ENCODE measurements around the gene PPIL6. TPM values are rescaled to one million over a fixed set of nuclear protein-coding genes. Genes with fewer than 3 reads are reported as not detected.

The PPIL6 gene
- total RNA-seq, 4 donors from 2014 or later, result 1.2 to 16.5 (median 4.8) TPM

DNA sequence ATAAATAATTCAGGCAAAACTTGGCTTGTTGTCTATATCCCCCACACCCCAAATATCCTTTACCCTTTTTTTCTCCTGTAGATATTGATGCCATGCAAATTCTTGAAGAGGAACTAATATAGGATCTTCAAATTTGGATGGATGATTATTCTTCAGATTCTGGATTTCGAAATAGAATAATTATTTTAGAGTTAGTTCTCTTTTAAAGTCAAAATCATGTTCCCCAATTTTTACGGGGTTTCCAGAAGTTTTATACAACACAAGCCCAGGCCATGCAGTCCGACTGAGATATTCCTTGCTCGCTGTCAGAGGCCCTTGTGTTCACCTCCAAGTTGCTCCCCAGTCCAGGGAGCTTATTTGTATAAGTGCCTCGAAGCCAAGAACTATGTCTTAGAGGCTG lies 4.4 kb downstream of the PPIL6 start:
- Histone ChIP-seq H3K4me3 (no peak overlapping the region), H3K36me3 (peaks cover 0 to 17% (median 0%) of the 10 kb centered on the region in 3 donors), H3K4me1 (peaks cover 0 to 11% (median 3%) of the 10 kb centered on the region in 4 donors), H3K27me3 (no peaks in the 10 kb centered on the region), H3K27ac (no peak overlapping the region), H3K9me3 (no peaks in the 10 kb centered on the region)
- WGBS, 2 donors, result 90 to 95% methylated on average over 5 of the region's 5 CpGs
- TF ChIP-seq EP300 (IDR thresholded peaks at IDR 0.05) (no peak), CTCF (IDR thresholded peaks at IDR 0.05) (no peak), POLR2A (IDR thresholded peaks at IDR 0.05) (no peak)
- no peak for DNase-seq (ENCODE audit: low spot score in 2 of 2)

GRCh38 chr6:109434456-109434855 lies 6.0 kb downstream of the PPIL6 start:
- Histone ChIP-seq H3K4me3 (no peak overlapping the region), H3K27me3 (no peaks in the 10 kb centered on the region), H3K27ac (no peak overlapping the region), H3K9me3 (no peaks in the 10 kb centered on the region), H3K4me1 (peaks cover 0 to 5% (median 2%) of the 10 kb centered on the region in 4 donors), H3K36me3 (peaks cover 0 to 17% (median 0%) of the 10 kb centered on the region in 3 donors)
- WGBS, 2 donors, result 39 to 43% methylated on average over 2 of the region's 2 CpGs
- TF ChIP-seq POLR2A (IDR thresholded peaks at IDR 0.05), result no peak
- TF ChIP-seq EP300 (IDR thresholded peaks at IDR 0.05), result no peak
- no peak for TF ChIP-seq CTCF (IDR thresholded peaks at IDR 0.05)
- no peak for DNase-seq (ENCODE audit: low spot score in 2 of 2)

DNA sequence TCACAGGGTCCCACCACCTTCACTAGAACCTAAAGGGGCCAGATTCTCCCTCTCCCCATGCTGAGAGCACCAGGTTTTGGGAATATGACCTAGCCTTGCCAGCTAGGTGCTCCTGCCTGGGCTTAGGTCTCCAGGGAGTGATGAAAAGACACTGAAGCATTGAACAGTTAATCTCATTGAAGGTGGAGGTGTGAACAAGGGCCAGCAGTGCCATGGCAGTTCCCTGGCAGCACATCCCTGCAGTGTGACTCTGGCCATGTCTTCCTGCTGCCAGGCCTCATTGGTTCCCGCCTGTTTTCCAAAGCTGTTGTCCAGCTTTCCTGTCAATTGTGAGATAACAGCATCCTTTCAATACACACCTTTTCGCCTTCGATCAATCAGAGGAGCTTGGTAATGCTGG lies 10.9 kb downstream of the PPIL6 start:
- Histone ChIP-seq H3K4me1 (peaks cover 0 to 9% (median 4%) of the 10 kb centered on the region in 4 donors), H3K9me3 (no peaks in the 10 kb centered on the region), H3K36me3 (peaks cover 0 to 5% (median 0%) of the 10 kb centered on the region in 3 donors), H3K4me3 (no peak overlapping the region), H3K27me3 (no peaks in the 10 kb centered on the region), H3K27ac (no peak overlapping the region)
- TF ChIP-seq POLR2A (IDR thresholded peaks at IDR 0.05), result no peak
- no peak for TF ChIP-seq EP300 (IDR thresholded peaks at IDR 0.05)
- no peak for TF ChIP-seq CTCF (IDR thresholded peaks at IDR 0.05)
- 95 to 98% methylated on average over 3 of the region's 3 CpGs for WGBS, 2 donors
- DNase-seq (ENCODE audit: low spot score in 2 of 2), result no peak

- Histone ChIP-seq H3K27ac (no peak overlapping the region), H3K4me1 (peaks cover 0 to 9% (median 4%) of the 10 kb centered on the region in 4 donors), H3K27me3 (no peaks in the 10 kb centered on the region), H3K4me3 (no peak overlapping the region), H3K36me3 (peaks cover 0 to 6% (median 0%) of the 10 kb centered on the region in 3 donors), H3K9me3 (no peaks in the 10 kb centered on the region)
- 19 to 25% methylated on average over 7 of the region's 7 CpGs for WGBS, 2 donors
- TF ChIP-seq EP300 (IDR thresholded peaks at IDR 0.05) (no peak), CTCF (IDR thresholded peaks at IDR 0.05) (no peak), POLR2A (IDR thresholded peaks at IDR 0.05) (no peak)
- no peak for DNase-seq (ENCODE audit: low spot score in 2 of 2)
Observed at GRCh38 chr6:109428889-109429477, 11.4 kb downstream of the PPIL6 start.

GRCh38 chr6:109424946-109425345 lies 15.5 kb downstream of the PPIL6 start:
- TF ChIP-seq POLR2A (IDR thresholded peaks at IDR 0.05) (no peak), EP300 (IDR thresholded peaks at IDR 0.05) (no peak), CTCF (IDR thresholded peaks at IDR 0.05) (no peak)
- Histone ChIP-seq H3K36me3 (peaks cover 0 to 4% (median 0%) of the 10 kb centered on the region in 3 donors), H3K4me3 (no peak overlapping the region), H3K27ac (no peak overlapping the region), H3K4me1 (peaks cover 0 to 9% (median 4%) of the 10 kb centered on the region in 4 donors), H3K27me3 (no peaks in the 10 kb centered on the region), H3K9me3 (no peaks in the 10 kb centered on the region)
- WGBS, 2 donors, result 72 to 92% methylated on average over 2 of the region's 2 CpGs
- DNase-seq (ENCODE audit: low spot score in 2 of 2), result no peak

All from tibial nerve (tissue), 4 donors.